Measurements from ENCODE around the gene KSR1. TPM values are rescaled to one million over a fixed set of nuclear protein-coding genes. Genes with fewer than 3 reads are reported as not detected.
A peak's percentile ranks its signal among the peaks of the same experiment; 100 is the strongest.
"Not testable (repeated sequence)": the region's sequence is repeated elsewhere in the genome, so short reads cannot be mapped to it uniquely, and the experiment has no call there.

The KSR1 gene
- polyA plus RNA-seq (ENCODE audit: insufficient read length in 4 of 4), result 10 to 100 TPM; 34.9 to 88.9 (median 57.6) TPM

- peak; percentile 60 to 79 (median 74) for DNase-seq (ENCODE audit: low read depth in 4 of 4, low spot score in 2 of 4)
Observed at GRCh38 chr17:27455914-27456680, at the start of gene KSR1. Gene KSR1 (plus strand): TSS chr17:27456448. CDS start chr17:27456644, 196 bp downstream.

- no peak for DNase-seq (ENCODE audit: low read depth in 4 of 4, low spot score in 2 of 4)
Observed at GRCh38 chr17:27407916-27408864, 48.1 kb upstream of the KSR1 start.

GRCh38 chr17:27408891-27409290 lies 47.4 kb upstream of the KSR1 start:
- DNase-seq (ENCODE audit: low read depth in 4 of 4, low spot score in 2 of 4), result no peak

GRCh38 chr17:27412158-27412557 lies 44.1 kb upstream of the KSR1 start:
- not testable (repeated sequence) for DNase-seq (ENCODE audit: low read depth in 4 of 4, low spot score in 2 of 4)

GRCh38 chr17:27413315-27413714 lies 42.9 kb upstream of the KSR1 start:
- DNase-seq (ENCODE audit: low read depth in 4 of 4, low spot score in 2 of 4), result no peak

GRCh38 chr17:27413792-27414191 lies 42.5 kb upstream of the KSR1 start:
- DNase-seq (ENCODE audit: low read depth in 4 of 4, low spot score in 2 of 4), result no peak

GRCh38 chr17:27414271-27414670 lies 42.0 kb upstream of the KSR1 start:
- DNase-seq (ENCODE audit: low read depth in 4 of 4, low spot score in 2 of 4), result no peak

- DNase-seq (ENCODE audit: low read depth in 4 of 4, low spot score in 2 of 4), result no peak
Observed at GRCh38 chr17:27414694-27415093, 41.6 kb upstream of the KSR1 start.

GRCh38 chr17:27415120-27415795 lies 41.0 kb upstream of the KSR1 start:
- no peak for DNase-seq (ENCODE audit: low read depth in 4 of 4, low spot score in 2 of 4)

GRCh38 chr17:27417596-27418365 lies 38.5 kb upstream of the KSR1 start:
- DNase-seq (ENCODE audit: low read depth in 4 of 4, low spot score in 2 of 4), result no peak

GRCh38 chr17:27418366-27418615 lies 38.0 kb upstream of the KSR1 start:
- DNase-seq (ENCODE audit: low read depth in 4 of 4, low spot score in 2 of 4), result no peak

- DNase-seq (ENCODE audit: low read depth in 4 of 4, low spot score in 2 of 4), result no peak
Observed at GRCh38 chr17:27419156-27419555, 37.1 kb upstream of the KSR1 start.

- DNase-seq (ENCODE audit: low read depth in 4 of 4, low spot score in 2 of 4), result no peak
Observed at GRCh38 chr17:27420211-27420950, 35.9 kb upstream of the KSR1 start.

- DNase-seq (ENCODE audit: low read depth in 4 of 4, low spot score in 2 of 4), result no peak
Observed at GRCh38 chr17:27421111-27421510, 35.1 kb upstream of the KSR1 start.

GRCh38 chr17:27421626-27422025 lies 34.6 kb upstream of the KSR1 start:
- DNase-seq (ENCODE audit: low read depth in 4 of 4, low spot score in 2 of 4), result not testable (repeated sequence)

GRCh38 chr17:27422601-27423000 lies 33.6 kb upstream of the KSR1 start:
- no peak for DNase-seq (ENCODE audit: low read depth in 4 of 4, low spot score in 2 of 4)

- no peak for DNase-seq (ENCODE audit: low read depth in 4 of 4, low spot score in 2 of 4)
Observed at GRCh38 chr17:27423651-27424050, 32.6 kb upstream of the KSR1 start.

- DNase-seq (ENCODE audit: low read depth in 4 of 4, low spot score in 2 of 4), result no peak
Observed at GRCh38 chr17:27424516-27424915, 31.7 kb upstream of the KSR1 start.

GRCh38 chr17:27424941-27425340 lies 31.3 kb upstream of the KSR1 start:
- no peak for DNase-seq (ENCODE audit: low read depth in 4 of 4, low spot score in 2 of 4)

- not testable (repeated sequence) for DNase-seq (ENCODE audit: low read depth in 4 of 4, low spot score in 2 of 4)
Observed at GRCh38 chr17:27425571-27425970, 30.7 kb upstream of the KSR1 start.

All from left renal cortex interstitium (tissue), 4 donors.